GM12878 (cell line): ENCODE data around the gene TRMT13. TPM values are rescaled to one million over a fixed set of nuclear protein-coding genes. Genes with fewer than 3 reads are reported as not detected.

Experiments used
- ATAC-seq: fragments of 200-7000 bp; cut with Tn5 transposase; 3 replicates; pipeline ENCODE4 v1.9.1; 2020; ENCODE audit warnings: mild to moderate bottlenecking, moderate library complexity
- BruUV-seq: library from RNA; stranded (reverse); fragments of 400-500 nt; replicated peaks from 2 replicates; lab custom pipeline; 2021; lab: Mats Ljungman, UMichigan
- CTCF ChIA-PET: fragments of 300-600 bp; sonication (Branson Sonifier 250); formaldehyde crosslinking; extraction: SDS; loops from one replicate; lab custom pipeline; 2021; ENCODE audit warnings: inconsistent platforms; lab: Yijun Ruan, JAX
- POLR2A ChIA-PET: fragments of 350-600 bp; formaldehyde crosslinking; extraction: SDS; loops from one replicate; lab custom pipeline; 2021; ENCODE audit warnings: inconsistent platforms; lab: Charles Lee
- RAD21 ChIA-PET: fragments of 300-600 bp; sonication (Branson Sonifier 250); formaldehyde crosslinking; loops from one replicate; lab custom pipeline; 2023; ENCODE audit warnings: antibody characterized with exemption; ENCODE audit not compliant: unreplicated experiment; lab: Charles Lee
- SMC1A ChIA-PET: fragments of 300-600 bp; sonication (Branson Sonifier 250); formaldehyde crosslinking; loops from one replicate; lab custom pipeline; 2023; ENCODE audit not compliant: unreplicated experiment, uncharacterized antibody; lab: Charles Lee
- DNase-seq: peaks from one replicate; pipeline ENCODE4 v3.0.0-alpha.2; 2011; ENCODE audit warnings: low read depth, low spot score
- FAIRE-seq: peaks from 3 replicates; lab custom pipeline; 2011; peaks lifted over from hg19 to GRCh38; lab: Jason Lieb, UNC
- H2AFZ ChIP-seq: 2 replicates; pipeline ENCODE4 v1.6.0; 2011; ENCODE audit warnings: low read depth, low read length, control low read depth; ENCODE audit not compliant: control insufficient read depth
- H3K27ac ChIP-seq: 2 replicates; pipeline ENCODE4 v1.5.1; 2011; ENCODE audit warnings: control low read depth; ENCODE audit not compliant: control insufficient read depth, insufficient read depth
- H3K27me3 ChIP-seq, 2 experiments: replicated peaks in 1 of 2; 2 replicates each; pipeline versions ENCODE4 v1.6.0 to v1.6.1; 2011; ENCODE audit warnings: low read length in 1 of 2; ENCODE audit not compliant: control insufficient read depth in 2 of 2, insufficient read depth in 2 of 2
- H3K36me3 ChIP-seq, 2 experiments: 2 replicates each; pipeline ENCODE4 v1.5.1; 2011; ENCODE audit warnings: low read length in 1 of 2; ENCODE audit not compliant: control insufficient read depth in 2 of 2, insufficient read depth in 2 of 2
- H3K4me1 ChIP-seq: 2 replicates; pipeline ENCODE4 v1.6.1; 2011; ENCODE audit warnings: mild to moderate bottlenecking, low read length, moderate library complexity, mixed read lengths; ENCODE audit not compliant: control insufficient read depth, insufficient read depth
- H3K4me2 ChIP-seq: 2 replicates; pipeline ENCODE4 v1.6.0; 2011; ENCODE audit warnings: control low read depth; ENCODE audit not compliant: control insufficient read depth, insufficient read depth
- H3K4me3 ChIP-seq: fragments of 200-600 bp; sonication (generic); 2 replicates; pipeline ENCODE4 v1.5.1; 2016
- H3K79me2 ChIP-seq: 2 replicates; pipeline ENCODE4 v1.6.0; 2011; ENCODE audit warnings: low read length; ENCODE audit not compliant: control insufficient read depth, insufficient read depth
- H3K9ac ChIP-seq: 2 replicates; pipeline ENCODE4 v1.8.0; 2011; ENCODE audit warnings: low read length, control low read depth, mixed read lengths; ENCODE audit not compliant: control insufficient read depth, insufficient read depth
- H3K9me3 ChIP-seq: replicated peaks from 3 replicates; pipeline ENCODE4 v1.5.1; 2011; ENCODE audit warnings: mild to moderate bottlenecking, low read length; ENCODE audit not compliant: control insufficient read depth, insufficient read depth
- H4K20me1 ChIP-seq: 2 replicates; pipeline ENCODE4 v1.6.0; 2011; ENCODE audit not compliant: control insufficient read depth, insufficient read depth
- CTCF ChIP-seq, 3 experiments: IDR thresholded peaks in 2 of 3; conservative IDR thresholded peaks in 1 of 3; 2 replicates each; pipeline ENCODE4 v1.5.1; 2011; ENCODE audit warnings: low read depth in 3 of 3, low read length in 3 of 3, mild to moderate bottlenecking in 3 of 3, control low read depth in 2 of 3, moderate library complexity in 2 of 3, inconsistent platforms in 1 of 3, mixed read lengths in 1 of 3; ENCODE audit not compliant: control insufficient read depth in 2 of 3, insufficient read depth in 1 of 3; ENCODE audit errors: extremely low read depth in 1 of 3
- MTA2 ChIP-seq: fragments of 450-650 bp; IDR thresholded peaks from 2 replicates; pipeline ENCODE4 v1.6.1; 2016; ENCODE audit warnings: low read depth, mild to moderate bottlenecking, moderate library complexity
- RAD21 ChIP-seq: IDR thresholded peaks from 2 replicates; pipeline ENCODE4 v1.6.1; 2011; ENCODE audit warnings: mild to moderate bottlenecking, low read depth, low read length, moderate library complexity; ENCODE audit not compliant: insufficient read depth
- SMC3 ChIP-seq: IDR thresholded peaks from 2 replicates; pipeline ENCODE4 v1.6.1; 2011; ENCODE audit warnings: low read length, improper control_type of control experiment, borderline replicate concordance
- WGBS: methylation state at CpG from one replicate; pipeline ENCODE4 v1.1.6; 2016; ENCODE audit warnings: low lambda C conversion rate; ENCODE audit not compliant: insufficient replicate concordance, insufficient coverage; ENCODE audit errors: missing lambda C conversion rate; 5-methylcytosine and 5-hydroxymethylcytosine counted together
- in situ Hi-C: fragments of 300-500 bp; cut with MboI; formaldehyde crosslinking; loops from 9 replicates; pipeline ENCODE4 v1.14.3; 2018; ENCODE audit warnings: mixed read lengths
- intact Hi-C: fragments of 100-400 bp; cut with micrococcal nuclease; formaldehyde crosslinking; loops from one replicate; pipeline ENCODE4 v1.14.2; 2022; ENCODE audit not compliant: unreplicated experiment
- polyA plus RNA-seq, 11 experiments: library from polyadenylated mRNA; depleted of rRNA in 4 of 11; unstranded in 6 of 11; stranded (reverse) in 5 of 11; fragments of >200 nt; fragmentation: Nextera tagmentation in 4 of 11; fragmentation: Illumina TruSeq in 1 of 11; extraction: Ambion mirVana in 4 of 11; extraction: Trizol in 1 of 11; gene quantifications; 1 replicate in 1 of 11; 2 replicates in 10 of 11; pipeline versions ENCODE4 v1.2.1 to v1.2.3, GENCODE V29; 2011 to 2016; ENCODE audit warnings: inconsistent platforms in 2 of 11, missing spikeins in 2 of 11, low read depth in 1 of 11
- total RNA-seq, 4 experiments: library from RNA; depleted of rRNA in 3 of 4; stranded (reverse); fragments of >200 nt in 3 of 4; fragmentation: Illumina TruSeq in 1 of 4; extraction: Trizol in 1 of 4; gene quantifications; 2 replicates each; pipeline versions ENCODE4 v1.2.1 to v1.2.3, GENCODE V29; 2013 to 2021

Gene TRMT13
- total and polyA plus RNA-seq, 10 of the 15 experiments (the other 5 are each of a cell fraction or from before 2014, with no cell fraction given): 13.7 to 26.6 (median 21.9) TPM

DNA sequence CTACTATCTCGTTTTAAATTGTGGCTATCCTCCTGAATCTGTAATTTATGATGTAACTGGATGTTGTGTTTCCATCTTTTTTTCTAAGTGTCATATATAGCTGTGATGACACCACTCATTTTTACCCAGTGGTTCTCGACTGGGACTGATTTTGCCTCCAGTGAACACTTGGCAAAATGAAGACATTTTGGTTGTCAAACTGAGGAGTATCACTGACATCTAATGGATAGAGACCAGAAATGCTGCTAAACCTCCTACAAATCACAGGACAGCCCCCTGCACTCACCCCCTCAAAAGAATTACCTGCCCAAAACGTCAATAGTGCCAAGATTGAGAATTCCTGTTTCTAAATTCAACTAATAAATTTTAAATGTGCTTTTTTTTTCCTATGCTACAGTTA lies 1.9 kb downstream of the TRMT13 start:
- ChIA-PET SMC1A (interaction anchor here (0.7 to 1.9 kb wide), 11 partner anchors 11 to 329 kb away, joined by 3 to 9 read pairs (median 3); no protein-coding TSS in a partner anchor), CTCF (interaction anchor here (0.6 to 1.9 kb wide), 5 partner anchors 83 to 732 kb away, joined by 3 to 9 read pairs (median 3); no protein-coding TSS in a partner anchor), POLR2A (interaction anchor here (1.0 kb wide), 1 partner anchor 324 kb away, joined by 3 read pairs; no protein-coding TSS in a partner anchor), RAD21 (interaction anchor here (1.1 to 2.1 kb wide), 5 partner anchors 114 to 369 kb away, joined by 3 to 5 read pairs (median 4); partner anchors contain the start of gene FRRS1)
- H3K9me3 ChIP-seq: no peaks in the 10 kb centered on the region
- BruUV-seq: no TSS peak
- peaks cover 0 to 9% of the 10 kb centered on the region in 2 experiments; a peak in 2 of 4 replicates for H3K36me3 ChIP-seq
- WGBS: 46% methylated on average over 3 of the region's 3 CpGs
- no peak overlapping the region; the same call in 1 of the 2 replicates for H3K4me2 ChIP-seq
- peaks cover 7% of the 10 kb centered on the region for H3K4me1 ChIP-seq
- in situ Hi-C loops: no loop called here
- H3K4me3 ChIP-seq: no peak overlapping the region
- no peak overlapping the region for H3K27ac ChIP-seq
- no peaks in the 10 kb centered on the region for H3K27me3 ChIP-seq
- TF ChIP-seq MTA2 (no peak), RAD21 (peak; percentile 63), SMC3 (peak; percentile 36; the same call in 1 of the 2 replicates), CTCF (IDR thresholded peaks at IDR 0.05 in 2 of 3, conservative IDR thresholded peaks at IDR 0.05 in 1 of 3; ENCODE audit: control insufficient read depth in 2 of 3, extremely low read depth in 1 of 3, insufficient read depth in 1 of 3, low read depth in 3 of 3, low read length in 3 of 3) (peak; percentile 19 to 54 (median 22); a peak in 3 of 6 replicates)
- peaks cover 48% of the 10 kb centered on the region for H3K79me2 ChIP-seq
- no peak for FAIRE-seq
- no peak for ATAC-seq
- H3K9ac ChIP-seq: no peak overlapping the region
- no peak overlapping the region for H2AFZ ChIP-seq
- intact Hi-C loops: loop anchor here (2.0 to 10.0 kb wide), 2 partner anchors 320 to 326 kb away; no protein-coding TSS in a partner anchor
- H4K20me1 ChIP-seq: no peaks in the 10 kb centered on the region
- DNase-seq: no peak
